WTC11 (cell line): ENCODE measurements around the gene RREB1. TPM values are rescaled to one million over a fixed set of nuclear protein-coding genes. Genes with fewer than 3 reads are reported as not detected.
A peak's percentile ranks its signal among the peaks of the same experiment; 100 is the strongest.

Source experiments
- ATAC-seq: fragments of 200-7000 bp; cut with Tn5 transposase; 2 replicates; pipeline ENCODE4 v1.10.0; 2021; ENCODE audit warnings: mild to moderate bottlenecking, moderate library complexity
- CTCF ChIA-PET: fragments of 300-600 bp; sonication (Branson Sonifier 250); formaldehyde crosslinking; loops from one replicate; lab custom pipeline; 2021; ENCODE audit warnings: antibody characterized with exemption; lab: Charles Lee
- POLR2A ChIA-PET: fragments of 350-600 bp; sonication (Branson Sonifier 250); formaldehyde crosslinking; loops from one replicate; lab custom pipeline; 2021; ENCODE audit warnings: antibody characterized with exemption; lab: Charles Lee
- DNase-seq: peaks from one replicate; pipeline ENCODE4 v3.0.0; 2021; ENCODE audit warnings: low spot score
- H3K27ac Mint-ChIP-seq: 2 replicates; pipeline ENCODE4 v1.8.0; 2021; ENCODE audit warnings: mixed read lengths
- H3K27me3 Mint-ChIP-seq: 2 replicates; pipeline ENCODE4 v1.8.0; 2021; ENCODE audit warnings: low read depth, mild to moderate bottlenecking, moderate library complexity, mixed read lengths
- H3K36me3 Mint-ChIP-seq: 2 replicates; pipeline ENCODE4 v1.8.0; 2021; ENCODE audit warnings: mixed read lengths
- H3K4me1 Mint-ChIP-seq: 2 replicates; pipeline ENCODE4 v1.8.0; 2022; ENCODE audit warnings: mixed read lengths
- H3K4me3 Mint-ChIP-seq: 2 replicates; pipeline ENCODE4 v1.8.0; 2021; ENCODE audit warnings: mild to moderate bottlenecking, moderate library complexity, mixed read lengths
- H3K9me3 Mint-ChIP-seq: 2 replicates; pipeline ENCODE4 v1.8.0; 2021; ENCODE audit warnings: mixed read lengths
- ESRRA ChIP-seq: sonication (generic); formaldehyde crosslinking; IDR thresholded peaks from 2 replicates; pipeline ENCODE4 v1.8.1; 2022; ENCODE audit warnings: mild to moderate bottlenecking, missing genetic modification reagents, borderline replicate concordance
- FOXK1 ChIP-seq: sonication (generic); formaldehyde crosslinking; IDR thresholded peaks from 2 replicates; pipeline ENCODE4 v1.8.0; 2022; ENCODE audit warnings: mild to moderate bottlenecking, moderate library complexity, missing genetic modification reagents
- GRHL2 ChIP-seq: fragments of 250-450 bp; sonication (Bioruptor Pico); IDR thresholded peaks from 2 replicates; pipeline ENCODE4 v1.8.0; 2022; ENCODE audit warnings: mild to moderate bottlenecking, moderate library complexity; ENCODE audit not compliant: insufficient replicate concordance, severe bottlenecking
- KAT7 ChIP-seq: sonication (generic); formaldehyde crosslinking; IDR thresholded peaks from 2 replicates; pipeline ENCODE4 v1.8.1; 2023; ENCODE audit warnings: missing genetic modification reagents, mild to moderate bottlenecking, borderline replicate concordance
- NFYB ChIP-seq: sonication (generic); formaldehyde crosslinking; conservative IDR thresholded peaks from 2 replicates; pipeline ENCODE4 v1.8.0; 2022; ENCODE audit warnings: low read depth, missing genetic modification reagents
- NR2C2 ChIP-seq: sonication (generic); formaldehyde crosslinking; IDR thresholded peaks from 2 replicates; pipeline ENCODE4 v1.8.0; 2022; ENCODE audit warnings: mild to moderate bottlenecking, missing genetic modification reagents
- SMAD4 ChIP-seq: sonication (generic); formaldehyde crosslinking; IDR thresholded peaks from 2 replicates; pipeline ENCODE4 v1.8.0; 2022; ENCODE audit warnings: mild to moderate bottlenecking, missing genetic modification reagents
- SOX15 ChIP-seq: fragments of 250-450 bp; sonication (Bioruptor Pico); IDR thresholded peaks from 2 replicates; pipeline ENCODE4 v1.9.0; 2021; ENCODE audit warnings: mild to moderate bottlenecking
- total RNA-seq: library from RNA; stranded (reverse); gene quantifications from 3 replicates; pipeline ENCODE4 v1.2.3, GENCODE V29; 2021
- TF ChIP-seq, protein P1 (sequence below): sonication (generic); formaldehyde crosslinking; IDR thresholded peaks from 2 replicates; pipeline ENCODE4 v1.8.0; 2022; ENCODE audit warnings: missing genetic modification reagents
- TF ChIP-seq, protein P2 (sequence below): sonication (generic); formaldehyde crosslinking; IDR thresholded peaks from 2 replicates; pipeline ENCODE4 v1.8.1; 2022; ENCODE audit warnings: low read depth, missing genetic modification reagents, borderline replicate concordance
- TF ChIP-seq, protein P3 (sequence below): sonication (generic); formaldehyde crosslinking; conservative IDR thresholded peaks from 2 replicates; pipeline ENCODE4 v1.8.1; 2023; ENCODE audit warnings: mild to moderate bottlenecking, low read depth, missing genetic modification reagents, moderate library complexity
- TF ChIP-seq, protein P4 (sequence below): sonication (generic); formaldehyde crosslinking; IDR thresholded peaks from 2 replicates; pipeline ENCODE4 v1.8.1; 2023; ENCODE audit warnings: mild to moderate bottlenecking, missing genetic modification reagents, moderate library complexity
- TF ChIP-seq, protein P5 (sequence below): sonication (generic); formaldehyde crosslinking; IDR thresholded peaks from 2 replicates; pipeline ENCODE4 v1.8.1; 2023; ENCODE audit warnings: mild to moderate bottlenecking, missing genetic modification reagents
- TF ChIP-seq, protein P6 (sequence below): sonication (generic); formaldehyde crosslinking; IDR thresholded peaks from 2 replicates; pipeline ENCODE4 v1.8.0; 2022; ENCODE audit warnings: mild to moderate bottlenecking, missing genetic modification reagents

The RREB1 gene
- total RNA-seq, 1 experiment from 2014 or later: 38.5 TPM

DNA sequence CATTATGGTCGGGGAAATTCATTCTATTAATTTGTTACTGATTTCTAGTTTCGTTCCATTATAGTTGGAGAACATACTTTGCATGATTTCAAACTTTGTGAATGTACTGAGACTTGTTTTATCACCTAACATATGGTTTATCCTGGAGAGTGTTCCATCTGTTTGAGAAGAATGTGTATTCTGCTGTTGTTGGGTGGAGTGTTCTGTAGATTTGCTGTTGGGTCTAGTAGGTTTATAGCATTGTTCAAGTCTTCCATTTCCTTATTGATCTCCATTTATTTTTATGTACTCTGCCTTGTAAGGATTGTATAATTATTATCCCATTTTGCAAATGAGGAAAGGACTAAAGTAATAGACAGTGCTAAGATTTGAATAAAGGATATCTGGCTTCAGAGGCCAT, 85.4 kb downstream of the RREB1 start (continued):
- TF ChIP-seq, protein P1, sequence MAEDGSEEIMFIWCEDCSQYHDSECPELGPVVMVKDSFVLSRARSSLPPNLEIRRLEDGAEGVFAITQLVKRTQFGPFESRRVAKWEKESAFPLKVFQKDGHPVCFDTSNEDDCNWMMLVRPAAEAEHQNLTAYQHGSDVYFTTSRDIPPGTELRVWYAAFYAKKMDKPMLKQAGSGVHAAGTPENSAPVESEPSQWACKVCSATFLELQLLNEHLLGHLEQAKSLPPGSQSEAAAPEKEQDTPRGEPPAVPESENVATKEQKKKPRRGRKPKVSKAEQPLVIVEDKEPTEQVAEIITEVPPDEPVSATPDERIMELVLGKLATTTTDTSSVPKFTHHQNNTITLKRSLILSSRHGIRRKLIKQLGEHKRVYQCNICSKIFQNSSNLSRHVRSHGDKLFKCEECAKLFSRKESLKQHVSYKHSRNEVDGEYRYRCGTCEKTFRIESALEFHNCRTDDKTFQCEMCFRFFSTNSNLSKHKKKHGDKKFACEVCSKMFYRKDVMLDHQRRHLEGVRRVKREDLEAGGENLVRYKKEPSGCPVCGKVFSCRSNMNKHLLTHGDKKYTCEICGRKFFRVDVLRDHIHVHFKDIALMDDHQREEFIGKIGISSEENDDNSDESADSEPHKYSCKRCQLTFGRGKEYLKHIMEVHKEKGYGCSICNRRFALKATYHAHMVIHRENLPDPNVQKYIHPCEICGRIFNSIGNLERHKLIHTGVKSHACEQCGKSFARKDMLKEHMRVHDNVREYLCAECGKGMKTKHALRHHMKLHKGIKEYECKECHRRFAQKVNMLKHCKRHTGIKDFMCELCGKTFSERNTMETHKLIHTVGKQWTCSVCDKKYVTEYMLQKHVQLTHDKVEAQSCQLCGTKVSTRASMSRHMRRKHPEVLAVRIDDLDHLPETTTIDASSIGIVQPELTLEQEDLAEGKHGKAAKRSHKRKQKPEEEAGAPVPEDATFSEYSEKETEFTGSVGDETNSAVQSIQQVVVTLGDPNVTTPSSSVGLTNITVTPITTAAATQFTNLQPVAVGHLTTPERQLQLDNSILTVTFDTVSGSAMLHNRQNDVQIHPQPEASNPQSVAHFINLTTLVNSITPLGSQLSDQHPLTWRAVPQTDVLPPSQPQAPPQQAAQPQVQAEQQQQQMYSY: no peak
- TF ChIP-seq, protein P2, sequence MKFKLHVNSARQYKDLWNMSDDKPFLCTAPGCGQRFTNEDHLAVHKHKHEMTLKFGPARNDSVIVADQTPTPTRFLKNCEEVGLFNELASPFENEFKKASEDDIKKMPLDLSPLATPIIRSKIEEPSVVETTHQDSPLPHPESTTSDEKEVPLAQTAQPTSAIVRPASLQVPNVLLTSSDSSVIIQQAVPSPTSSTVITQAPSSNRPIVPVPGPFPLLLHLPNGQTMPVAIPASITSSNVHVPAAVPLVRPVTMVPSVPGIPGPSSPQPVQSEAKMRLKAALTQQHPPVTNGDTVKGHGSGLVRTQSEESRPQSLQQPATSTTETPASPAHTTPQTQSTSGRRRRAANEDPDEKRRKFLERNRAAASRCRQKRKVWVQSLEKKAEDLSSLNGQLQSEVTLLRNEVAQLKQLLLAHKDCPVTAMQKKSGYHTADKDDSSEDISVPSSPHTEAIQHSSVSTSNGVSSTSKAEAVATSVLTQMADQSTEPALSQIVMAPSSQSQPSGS (CRISPR knock-in tag): no peak

DNA sequence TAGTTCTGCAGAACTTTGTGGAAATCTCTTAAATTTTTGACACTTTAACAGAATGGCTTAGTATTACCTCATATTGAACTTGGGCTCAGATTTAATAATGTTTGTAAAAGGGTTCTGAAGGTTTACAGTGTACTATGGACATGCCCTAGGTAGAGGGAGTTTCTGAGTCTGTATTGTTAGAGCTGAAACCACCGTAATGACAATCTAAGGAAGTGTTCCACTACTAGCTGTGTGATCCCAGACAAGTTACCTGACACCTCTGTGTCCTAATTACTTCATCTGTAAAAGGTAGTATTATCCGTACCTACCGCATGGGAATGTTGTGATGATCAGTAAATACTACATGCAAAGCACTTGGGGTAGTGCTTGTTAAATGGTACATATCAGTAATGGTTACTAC, 86.9 kb downstream of the RREB1 start:
- TF ChIP-seq, protein P3, sequence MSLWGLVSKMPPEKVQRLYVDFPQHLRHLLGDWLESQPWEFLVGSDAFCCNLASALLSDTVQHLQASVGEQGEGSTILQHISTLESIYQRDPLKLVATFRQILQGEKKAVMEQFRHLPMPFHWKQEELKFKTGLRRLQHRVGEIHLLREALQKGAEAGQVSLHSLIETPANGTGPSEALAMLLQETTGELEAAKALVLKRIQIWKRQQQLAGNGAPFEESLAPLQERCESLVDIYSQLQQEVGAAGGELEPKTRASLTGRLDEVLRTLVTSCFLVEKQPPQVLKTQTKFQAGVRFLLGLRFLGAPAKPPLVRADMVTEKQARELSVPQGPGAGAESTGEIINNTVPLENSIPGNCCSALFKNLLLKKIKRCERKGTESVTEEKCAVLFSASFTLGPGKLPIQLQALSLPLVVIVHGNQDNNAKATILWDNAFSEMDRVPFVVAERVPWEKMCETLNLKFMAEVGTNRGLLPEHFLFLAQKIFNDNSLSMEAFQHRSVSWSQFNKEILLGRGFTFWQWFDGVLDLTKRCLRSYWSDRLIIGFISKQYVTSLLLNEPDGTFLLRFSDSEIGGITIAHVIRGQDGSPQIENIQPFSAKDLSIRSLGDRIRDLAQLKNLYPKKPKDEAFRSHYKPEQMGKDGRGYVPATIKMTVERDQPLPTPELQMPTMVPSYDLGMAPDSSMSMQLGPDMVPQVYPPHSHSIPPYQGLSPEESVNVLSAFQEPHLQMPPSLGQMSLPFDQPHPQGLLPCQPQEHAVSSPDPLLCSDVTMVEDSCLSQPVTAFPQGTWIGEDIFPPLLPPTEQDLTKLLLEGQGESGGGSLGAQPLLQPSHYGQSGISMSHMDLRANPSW (CRISPR knock-in tag): no peak
- TF ChIP-seq FOXK1 (CRISPR knock-in tag) (no peak), NR2C2 (CRISPR knock-in tag) (no peak), ESRRA (CRISPR knock-in tag) (no peak), KAT7 (CRISPR knock-in tag) (no peak), NFYB (no peak), SMAD4 (CRISPR knock-in tag) (no peak), SOX15 (no peak), GRHL2 (no peak)
- TF ChIP-seq, protein P4, sequence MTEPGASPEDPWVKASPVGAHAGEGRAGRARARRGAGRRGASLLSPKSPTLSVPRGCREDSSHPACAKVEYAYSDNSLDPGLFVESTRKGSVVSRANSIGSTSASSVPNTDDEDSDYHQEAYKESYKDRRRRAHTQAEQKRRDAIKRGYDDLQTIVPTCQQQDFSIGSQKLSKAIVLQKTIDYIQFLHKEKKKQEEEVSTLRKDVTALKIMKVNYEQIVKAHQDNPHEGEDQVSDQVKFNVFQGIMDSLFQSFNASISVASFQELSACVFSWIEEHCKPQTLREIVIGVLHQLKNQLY (CRISPR knock-in tag): no peak
- TF ChIP-seq, protein P5, sequence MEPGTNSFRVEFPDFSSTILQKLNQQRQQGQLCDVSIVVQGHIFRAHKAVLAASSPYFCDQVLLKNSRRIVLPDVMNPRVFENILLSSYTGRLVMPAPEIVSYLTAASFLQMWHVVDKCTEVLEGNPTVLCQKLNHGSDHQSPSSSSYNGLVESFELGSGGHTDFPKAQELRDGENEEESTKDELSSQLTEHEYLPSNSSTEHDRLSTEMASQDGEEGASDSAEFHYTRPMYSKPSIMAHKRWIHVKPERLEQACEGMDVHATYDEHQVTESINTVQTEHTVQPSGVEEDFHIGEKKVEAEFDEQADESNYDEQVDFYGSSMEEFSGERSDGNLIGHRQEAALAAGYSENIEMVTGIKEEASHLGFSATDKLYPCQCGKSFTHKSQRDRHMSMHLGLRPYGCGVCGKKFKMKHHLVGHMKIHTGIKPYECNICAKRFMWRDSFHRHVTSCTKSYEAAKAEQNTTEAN (CRISPR knock-in tag): no peak
- TF ChIP-seq, protein P6, sequence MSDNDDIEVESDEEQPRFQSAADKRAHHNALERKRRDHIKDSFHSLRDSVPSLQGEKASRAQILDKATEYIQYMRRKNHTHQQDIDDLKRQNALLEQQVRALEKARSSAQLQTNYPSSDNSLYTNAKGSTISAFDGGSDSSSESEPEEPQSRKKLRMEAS (CRISPR knock-in tag): no peak

More for the DNA sequence above, 86.9 kb downstream of the RREB1 start:
- CTCF ChIA-PET: interaction anchor here (0.6 kb wide), 1 partner anchor 109 kb away, joined by 3 read pairs; no protein-coding TSS in a partner anchor
- Mint-ChIP-seq H3K27me3 (no peaks in the 10 kb centered on the region), H3K4me3 (no peak overlapping the region), H3K36me3 (peaks cover 22% of the 10 kb centered on the region), H3K4me1 (peaks cover 19% of the 10 kb centered on the region), H3K9me3 (no peaks in the 10 kb centered on the region), H3K27ac (0 out of 2 replicates have a peak overlapping the region, but pooled peaks have one; percentile 28)
- ATAC-seq: no peak
- POLR2A ChIA-PET: no interaction called here
- DNase-seq: no peak
